ENCODE measurements around the gene PRR9.
A peak's percentile ranks its signal among the peaks of the same experiment; 100 is the strongest.

The PRR9 gene

GRCh38 chr1:153262462-153263157 lies 45.2 kb downstream of the PRR9 start:
- DNase-seq (ENCODE audit: insufficient read length, low spot score), result no peak
- peak; percentile 92 for FAIRE-seq

- no peak for FAIRE-seq
Measured at GRCh38 chr1:153265457-153265856, 48.1 kb downstream of the PRR9 start.

More at GRCh38 chr1:153265457-153265856, 48.1 kb downstream of the PRR9 start:
- no peak for DNase-seq (ENCODE audit: insufficient read length, low spot score)
